ENCODE results near the gene TH.
A peak's percentile ranks its signal among the peaks of the same experiment; 100 is the strongest.

The TH gene

GRCh38 chr11:2193099-2193887 lies 21.7 kb upstream of the TH start:
- no peak overlapping the region for H3K27ac Mint-ChIP-seq
- no peaks in the 10 kb centered on the region for H3K36me3 Mint-ChIP-seq
- DNase-seq (ENCODE audit: low spot score in 2 of 2) (no peak), ATAC-seq (no peak)
- peaks cover 26% of the 10 kb centered on the region for H3K4me1 Mint-ChIP-seq
- H3K9me3 Mint-ChIP-seq, result no peaks in the 10 kb centered on the region
- no peak overlapping the region for H3K4me3 Mint-ChIP-seq

- Mint-ChIP-seq H3K4me1 (peaks cover 22% of the 10 kb centered on the region), H3K4me3 (no peak overlapping the region), H3K9me3 (no peaks in the 10 kb centered on the region), H3K27ac (no peak overlapping the region), H3K36me3 (no peaks in the 10 kb centered on the region)
- no peak for DNase-seq (ENCODE audit: low spot score in 2 of 2)
- ATAC-seq, result no peak
These were observed 20.8 kb upstream of the TH start for GRCh38 chr11:2192435-2192834.

- Mint-ChIP-seq H3K27ac (no peak overlapping the region), H3K4me3 (no peak overlapping the region), H3K9me3 (no peaks in the 10 kb centered on the region), H3K4me1 (peaks cover 16% of the 10 kb centered on the region), H3K36me3 (no peaks in the 10 kb centered on the region)
- DNase-seq (ENCODE audit: low spot score in 2 of 2) (no peak), ATAC-seq (no peak)
These were observed 20.3 kb upstream of the TH start for GRCh38 chr11:2191883-2192282.

GRCh38 chr11:2190657-2191471 lies 19.2 kb upstream of the TH start:
- no peak for DNase-seq (ENCODE audit: low spot score in 2 of 2)
- Mint-ChIP-seq H3K36me3 (no peaks in the 10 kb centered on the region), H3K27ac (no peak overlapping the region), H3K4me3 (no peak overlapping the region), H3K4me1 (peaks cover 6% of the 10 kb centered on the region), H3K9me3 (no peaks in the 10 kb centered on the region)
- ATAC-seq, result no peak

GRCh38 chr11:2189938-2190656 lies 18.5 kb upstream of the TH start:
- DNase-seq (ENCODE audit: low spot score in 2 of 2), result no peak
- Mint-ChIP-seq H3K4me3 (no peak overlapping the region), H3K9me3 (no peaks in the 10 kb centered on the region), H3K27ac (no peak overlapping the region), H3K36me3 (no peaks in the 10 kb centered on the region), H3K4me1 (peaks cover 6% of the 10 kb centered on the region)
- ATAC-seq, result no peak

- DNase-seq (ENCODE audit: low spot score in 2 of 2) (no peak), ATAC-seq (no peak)
- Mint-ChIP-seq H3K4me3 (no peak overlapping the region), H3K4me1 (no peaks in the 10 kb centered on the region), H3K27ac (no peak overlapping the region), H3K36me3 (no peaks in the 10 kb centered on the region), H3K9me3 (no peaks in the 10 kb centered on the region)
These were observed 17.1 kb upstream of the TH start for GRCh38 chr11:2188745-2189144.

- ATAC-seq (no peak), DNase-seq (ENCODE audit: low spot score in 2 of 2) (no peak)
- Mint-ChIP-seq H3K36me3 (no peaks in the 10 kb centered on the region), H3K9me3 (no peaks in the 10 kb centered on the region), H3K4me1 (no peaks in the 10 kb centered on the region), H3K4me3 (no peak overlapping the region), H3K27ac (no peak overlapping the region)
These were observed 15.7 kb upstream of the TH start for GRCh38 chr11:2187280-2187707.

GRCh38 chr11:2186669-2187279 lies 15.2 kb upstream of the TH start:
- DNase-seq (ENCODE audit: low spot score in 2 of 2), result no peak
- Mint-ChIP-seq H3K27ac (no peak overlapping the region), H3K9me3 (no peaks in the 10 kb centered on the region), H3K4me1 (no peaks in the 10 kb centered on the region), H3K4me3 (no peak overlapping the region), H3K36me3 (no peaks in the 10 kb centered on the region)
- ATAC-seq, result peak; percentile 71

- no peak for DNase-seq (ENCODE audit: low spot score in 2 of 2)
These were observed 13.9 kb upstream of the TH start for GRCh38 chr11:2185324-2186085.

GRCh38 chr11:2182692-2183474 lies 11.3 kb upstream of the TH start:
- H3K4me3 Mint-ChIP-seq, result no peak overlapping the region
- H3K36me3 Mint-ChIP-seq, result no peaks in the 10 kb centered on the region
- DNase-seq (ENCODE audit: low spot score in 2 of 2) (no peak), ATAC-seq (no peak)
- H3K9me3 Mint-ChIP-seq, result no peaks in the 10 kb centered on the region
- no peak overlapping the region for H3K27ac Mint-ChIP-seq
- no peaks in the 10 kb centered on the region for H3K4me1 Mint-ChIP-seq

More at GRCh38 chr11:2185324-2186085, 13.9 kb upstream of the TH start:
- Mint-ChIP-seq H3K4me1 (no peaks in the 10 kb centered on the region), H3K4me3 (no peak overlapping the region), H3K27ac (no peak overlapping the region), H3K36me3 (no peaks in the 10 kb centered on the region), H3K9me3 (no peaks in the 10 kb centered on the region)
- no peak for ATAC-seq

- Mint-ChIP-seq H3K4me3 (no peak overlapping the region), H3K36me3 (no peaks in the 10 kb centered on the region), H3K9me3 (no peaks in the 10 kb centered on the region), H3K27ac (no peak overlapping the region), H3K4me1 (no peaks in the 10 kb centered on the region)
- DNase-seq (ENCODE audit: low spot score in 2 of 2), result no peak
- ATAC-seq, result no peak
These were observed 10.5 kb upstream of the TH start for GRCh38 chr11:2182075-2182474.

GRCh38 chr11:2180789-2181370 lies 9.3 kb upstream of the TH start:
- H3K9me3 Mint-ChIP-seq, result no peaks in the 10 kb centered on the region
- no peak for DNase-seq (ENCODE audit: low spot score in 2 of 2)
- ATAC-seq, result no peak
- H3K27ac Mint-ChIP-seq, result no peak overlapping the region
- no peaks in the 10 kb centered on the region for H3K36me3 Mint-ChIP-seq
- no peak overlapping the region for H3K4me3 Mint-ChIP-seq
- no peaks in the 10 kb centered on the region for H3K4me1 Mint-ChIP-seq

GRCh38 chr11:2180347-2180746 lies 8.7 kb upstream of the TH start:
- DNase-seq (ENCODE audit: low spot score in 2 of 2) (no peak), ATAC-seq (no peak)
- Mint-ChIP-seq H3K9me3 (no peaks in the 10 kb centered on the region), H3K4me3 (no peak overlapping the region), H3K4me1 (no peaks in the 10 kb centered on the region), H3K36me3 (no peaks in the 10 kb centered on the region), H3K27ac (no peak overlapping the region)

- H3K4me3 Mint-ChIP-seq, result no peak overlapping the region
- ATAC-seq, result no peak
- H3K36me3 Mint-ChIP-seq, result no peaks in the 10 kb centered on the region
- no peak for DNase-seq (ENCODE audit: low spot score in 2 of 2)
- H3K9me3 Mint-ChIP-seq, result no peaks in the 10 kb centered on the region
- no peaks in the 10 kb centered on the region for H3K4me1 Mint-ChIP-seq
- H3K27ac Mint-ChIP-seq, result no peak overlapping the region
These were observed 7.9 kb upstream of the TH start for GRCh38 chr11:2179516-2179915.

All from stimulated activated effector memory CD8-positive, alpha-beta T cell treated with anti-CD3 and anti-CD28 coated beads, Interleukin-12 subunit alpha, Interleukin-12 subunit beta, amount 100 ng/mL, for 72 hours (primary cell).